C1 segment of cervical spinal cord (tissue), 14 donors: Measurements from ENCODE around the gene MELTF.
"Not testable (repeated sequence)": the region's sequence is repeated elsewhere in the genome, so short reads cannot be mapped to it uniquely, and the experiment has no call there.

Experiments used
- DNase-seq, 14 donors: peaks; one replicate each; lab custom pipeline; 2025; lab: John Stamatoyannopoulos, UW

MELTF gene

DNA sequence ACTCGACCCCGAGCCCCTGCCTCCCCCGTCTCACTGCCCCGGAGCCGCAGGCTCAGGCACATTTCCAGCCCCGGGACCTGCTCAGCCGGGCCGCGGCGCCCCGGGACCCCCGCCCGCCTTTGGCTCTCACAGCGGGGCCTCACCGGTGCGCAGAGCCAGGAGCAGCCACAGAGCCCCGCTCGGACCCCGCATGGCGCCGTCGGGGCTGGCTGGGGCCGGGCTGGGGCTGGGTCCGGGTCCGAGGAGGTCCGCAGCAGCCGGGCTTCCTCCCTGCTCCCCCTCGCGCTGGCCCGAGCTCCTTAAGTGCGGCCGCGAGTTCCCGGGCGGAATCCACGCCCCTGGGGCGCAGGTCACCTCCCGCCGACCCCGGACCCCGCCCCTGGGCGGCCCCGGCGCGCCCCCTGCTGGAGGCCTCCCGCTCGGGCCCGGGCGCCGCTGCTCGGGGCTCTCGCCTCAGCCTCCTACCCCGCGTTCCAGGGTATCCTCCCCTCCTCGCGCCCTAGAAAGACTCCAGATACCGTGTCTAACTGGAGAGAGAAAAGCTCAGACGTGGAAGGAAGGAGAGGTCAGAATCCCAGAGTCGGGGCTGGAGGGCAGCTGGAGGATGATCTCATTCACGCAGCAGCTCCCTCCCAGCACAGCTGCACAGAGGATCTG is at the start of gene MELTF:
Gene MELTF (minus strand): TSS at position 307 of the 657 bp plus-strand sequence. CDS start 115 bp downstream, at position 192.
- peak in 4 of 14 donors; percentile 19 to 54 (median 24) for DNase-seq

DNA sequence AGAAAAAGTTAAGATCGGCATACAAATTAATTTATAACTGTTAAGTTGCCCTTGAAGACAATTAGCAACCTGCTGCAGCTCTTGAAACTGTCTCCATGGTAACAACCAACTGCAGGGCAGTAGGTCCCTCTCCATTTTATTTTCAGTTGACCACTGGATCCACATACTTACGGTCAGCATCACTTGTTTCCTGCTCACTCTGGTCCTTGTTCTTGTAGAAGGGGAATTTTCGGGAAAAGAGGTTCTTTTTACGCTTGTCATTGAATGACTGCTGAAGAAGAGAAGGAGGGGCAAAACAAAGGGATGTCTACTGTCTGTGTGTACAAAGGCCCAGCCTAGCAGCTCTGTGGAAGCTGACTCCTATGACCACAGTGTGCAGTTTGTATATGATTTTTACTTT is 46.8 kb upstream of the MELTF start:
- DNase-seq, result no peak

GRCh38 chr3:197068077-197068476 is 38.5 kb upstream of the MELTF start:
- DNase-seq, result no peak

- DNase-seq, result no peak
Measured at GRCh38 chr3:197064771-197065170, 35.2 kb upstream of the MELTF start.

GRCh38 chr3:197062446-197062845 is 32.8 kb upstream of the MELTF start:
- no peak for DNase-seq

DNA sequence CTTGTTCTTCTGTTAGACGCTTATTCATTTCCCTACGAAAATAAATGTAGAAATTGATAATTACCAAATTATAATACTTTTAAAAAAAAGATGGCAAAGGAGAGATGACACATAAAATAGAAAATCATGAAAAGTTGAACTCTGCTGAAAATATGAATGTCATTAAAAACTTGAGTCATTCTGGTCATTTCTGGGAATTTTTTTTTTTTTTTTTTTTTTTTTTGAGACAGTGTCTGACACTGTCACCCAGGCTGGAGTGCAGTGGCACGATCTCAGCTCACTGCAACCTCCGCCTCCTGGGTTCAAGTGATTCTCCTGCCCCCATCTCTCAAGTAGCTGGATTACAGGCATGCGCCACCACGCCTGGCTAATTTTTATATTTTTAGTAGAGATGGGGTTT is 22.0 kb upstream of the MELTF start:
- not testable (repeated sequence) for DNase-seq

GRCh38 chr3:197050511-197050910 is 20.9 kb upstream of the MELTF start:
- no peak for DNase-seq

DNA sequence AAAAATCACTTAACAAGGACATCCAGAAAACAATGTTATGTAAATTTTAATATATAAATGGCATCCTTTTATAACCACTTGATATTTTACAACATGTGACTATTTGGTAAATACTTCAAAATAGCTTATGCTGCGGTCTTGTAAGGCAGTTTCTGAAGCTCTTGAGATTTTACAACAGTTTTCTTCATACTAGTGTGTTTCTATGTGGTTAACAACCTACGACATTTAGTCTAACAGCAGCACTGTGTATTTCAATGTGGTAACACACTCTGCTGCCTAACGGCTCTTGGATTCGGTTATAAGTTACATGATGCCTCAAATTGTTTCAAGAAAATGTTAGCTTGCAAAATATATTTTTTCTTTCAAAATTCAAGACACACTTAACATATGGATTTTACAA is 12.9 kb upstream of the MELTF start:
- no peak for DNase-seq

GRCh38 chr3:197041875-197042488 is 12.4 kb upstream of the MELTF start:
- no peak for DNase-seq

DNA sequence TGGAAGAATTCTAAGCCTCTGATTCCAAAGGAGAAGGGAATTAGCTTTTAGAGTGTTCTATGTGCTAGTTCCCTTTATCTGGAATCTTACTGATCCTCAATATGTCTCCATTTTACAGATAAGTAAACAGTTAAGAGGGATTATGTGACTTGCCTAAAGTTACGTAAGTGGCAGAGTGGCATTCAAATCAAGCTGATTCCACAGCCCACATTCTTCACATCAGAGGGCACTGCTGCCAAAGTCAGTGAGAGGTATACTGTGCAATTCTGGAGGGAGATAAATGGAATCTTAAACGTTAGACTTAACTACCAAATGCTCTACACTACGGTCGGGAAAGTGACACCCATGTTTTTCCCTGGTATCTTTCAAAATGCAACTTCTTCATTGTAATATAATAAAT is 11.0 kb upstream of the MELTF start:
- DNase-seq, result no peak

- no peak for DNase-seq
Measured at GRCh38 chr3:197038679-197039462, 9.3 kb upstream of the MELTF start.

DNA sequence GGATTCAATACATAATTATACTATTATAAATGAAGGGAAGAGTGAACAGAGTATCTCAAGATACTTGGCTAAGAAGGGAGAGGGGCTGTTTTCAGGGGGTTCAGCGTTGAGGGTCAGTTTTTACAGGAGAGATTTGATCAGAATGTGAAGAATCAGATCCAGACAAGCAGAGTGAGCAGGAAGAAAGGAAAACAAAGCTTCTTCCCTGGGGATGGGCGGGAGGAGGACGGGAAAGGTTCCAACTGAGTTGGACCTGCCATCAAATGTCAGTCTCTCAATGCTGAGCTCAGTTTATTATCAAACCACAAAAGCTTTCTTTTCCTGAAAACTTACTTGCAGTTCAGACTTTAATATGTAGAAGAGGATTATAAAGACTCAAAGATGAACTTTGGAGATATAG is 6.0 kb upstream of the MELTF start:
- DNase-seq, result no peak

DNA sequence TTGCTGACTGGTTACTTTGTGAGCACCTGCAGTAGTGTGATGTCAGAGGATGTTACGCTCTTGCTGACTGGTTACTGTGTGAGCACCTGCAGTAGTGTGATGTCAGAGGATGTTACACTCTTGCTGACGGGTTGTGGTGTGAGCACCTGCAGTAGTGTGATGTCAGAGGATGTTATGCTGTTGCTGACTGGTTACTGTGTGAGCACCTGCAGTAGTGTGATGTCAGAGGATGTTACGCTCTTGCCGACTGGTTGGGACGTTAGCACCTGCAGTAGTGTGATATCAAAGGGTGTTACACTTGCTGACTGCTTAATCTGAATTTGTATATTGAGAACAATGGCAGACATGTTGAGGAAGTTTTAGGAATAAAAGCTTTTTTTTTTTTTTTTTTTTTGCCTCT is 5.2 kb upstream of the MELTF start:
- not testable (repeated sequence) for DNase-seq

- DNase-seq, result not testable (repeated sequence)
Measured at GRCh38 chr3:197033764-197034163, 4.1 kb upstream of the MELTF start.

DNA sequence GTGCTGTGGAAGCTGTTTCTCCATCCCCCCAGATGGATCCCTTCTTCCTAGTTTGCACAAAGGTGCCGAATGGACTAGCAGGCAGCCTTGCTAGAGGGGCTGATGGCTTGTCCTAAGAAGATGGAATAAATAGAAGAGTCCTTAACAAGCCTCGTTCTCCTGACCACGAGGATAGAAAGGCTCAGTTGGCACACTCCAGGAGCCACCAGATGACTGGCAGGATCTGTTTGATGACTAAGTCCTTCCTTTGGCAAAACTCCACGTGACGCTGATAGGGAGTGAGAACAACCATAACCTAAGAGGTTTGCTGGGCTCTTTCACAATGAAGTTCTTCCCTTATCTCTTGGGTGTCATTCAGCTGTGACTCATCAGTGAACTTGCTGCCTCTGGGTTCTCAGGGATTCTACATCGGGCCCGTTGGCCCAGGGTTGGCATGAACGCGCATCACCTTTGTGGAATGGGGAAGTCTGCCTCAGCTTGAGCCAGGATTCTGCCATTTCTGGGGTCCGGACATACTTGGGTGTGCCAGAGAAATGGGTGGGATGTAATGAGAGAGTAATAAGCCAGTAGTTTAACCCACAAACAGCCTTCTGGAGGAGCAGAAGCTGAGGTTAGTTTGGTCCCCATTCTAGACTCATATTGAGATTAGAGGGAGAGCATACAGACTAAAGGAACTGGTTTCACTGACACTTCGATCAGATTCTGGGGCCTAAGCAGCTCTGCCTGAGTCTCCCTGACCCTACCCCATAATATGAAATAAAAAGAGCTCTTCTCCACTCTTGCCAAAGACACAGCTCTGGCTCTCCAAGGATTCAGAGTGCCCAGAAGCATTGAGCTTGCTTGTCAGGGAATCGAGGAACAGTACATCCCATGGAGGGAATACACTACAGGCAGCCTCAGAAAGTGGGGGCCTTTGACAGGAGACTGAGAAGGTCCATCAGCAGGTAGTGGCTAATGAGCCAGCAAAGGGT is 2.0 kb upstream of the MELTF start:
- no peak for DNase-seq

DNA sequence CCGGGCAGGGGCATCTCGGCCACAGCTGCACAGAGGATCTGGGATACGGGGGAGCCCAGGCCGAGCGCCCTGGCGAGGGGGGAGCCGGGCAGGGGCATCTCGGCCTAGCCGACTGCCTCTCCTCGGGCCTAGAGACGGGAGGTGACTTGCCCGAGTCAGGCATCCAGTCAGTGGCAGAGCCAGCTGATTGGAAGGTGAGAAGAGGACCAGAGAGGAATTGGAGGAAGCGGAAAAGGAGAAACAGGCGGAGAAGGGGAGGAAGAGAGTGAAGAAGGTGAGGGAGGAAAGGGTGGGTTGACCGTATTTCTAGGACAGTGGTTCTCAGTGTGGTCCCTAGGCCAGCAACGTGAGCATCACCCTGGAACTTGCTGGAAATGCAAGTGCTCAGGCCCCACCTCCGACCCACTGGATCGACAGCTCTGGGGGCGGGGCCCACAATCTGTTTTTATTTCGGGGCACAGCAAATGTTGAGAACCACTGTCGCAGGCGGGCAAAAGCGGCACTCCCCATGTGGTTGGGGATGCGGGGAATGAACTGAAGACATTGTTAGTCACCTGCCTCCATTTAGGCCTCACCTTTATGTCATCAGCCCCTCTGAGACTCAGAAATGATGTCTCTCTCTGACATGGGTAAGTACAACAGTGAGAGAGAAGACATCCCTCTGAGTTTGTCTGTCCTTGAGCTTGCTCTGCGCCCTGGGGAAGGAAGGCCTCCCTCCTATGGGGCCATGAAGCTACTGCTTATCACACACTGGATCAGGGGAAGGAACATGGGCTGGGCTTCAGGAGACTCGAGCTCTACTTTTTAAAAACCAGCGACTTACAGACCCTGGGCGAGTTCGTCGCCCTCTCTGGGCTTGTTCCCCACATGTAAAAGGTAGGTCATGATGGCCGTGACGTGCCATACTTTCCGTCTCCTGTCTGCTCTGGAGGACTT is 1.0 kb upstream of the MELTF start:
- DNase-seq, result no peak

DNA sequence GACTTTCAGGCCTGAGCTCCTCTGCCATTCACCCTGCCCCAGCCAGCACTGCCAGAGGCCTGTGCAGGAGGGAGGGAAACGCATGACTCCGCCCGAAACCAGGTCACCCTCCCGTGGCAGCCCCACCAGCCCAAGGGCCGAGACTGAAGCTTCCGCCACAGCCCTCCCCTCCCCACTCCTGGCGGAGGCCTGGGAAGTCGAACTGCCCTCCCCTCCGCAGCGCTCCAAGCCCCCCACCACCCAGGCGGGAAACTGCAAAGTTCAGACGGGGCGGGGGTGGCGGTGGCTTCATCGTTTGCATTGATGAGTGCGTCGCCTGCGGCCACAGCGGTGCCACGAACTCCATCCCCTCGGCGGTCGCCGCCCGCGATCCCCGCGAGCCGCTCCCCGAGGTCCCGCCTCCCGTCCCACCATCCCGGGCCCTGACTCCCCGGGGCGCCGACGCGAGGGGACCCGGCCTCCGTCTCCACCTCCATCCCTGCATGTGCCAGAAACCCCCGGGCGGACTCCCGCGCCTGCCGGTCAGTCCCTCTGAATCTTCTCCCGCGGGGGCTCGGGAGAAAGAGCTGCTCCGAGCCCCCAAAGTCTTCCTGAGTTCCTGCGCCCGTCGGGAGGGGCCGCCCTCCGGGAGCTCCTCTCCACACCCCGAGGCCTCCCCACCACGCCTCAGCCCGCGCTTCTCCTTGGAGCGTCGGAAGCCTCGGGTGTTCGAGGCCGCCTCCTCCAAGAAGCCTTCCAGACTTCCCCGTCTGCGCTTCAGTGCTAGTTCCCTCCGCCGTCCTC is 698 bp downstream of the MELTF start:
- no peak for DNase-seq

DNA sequence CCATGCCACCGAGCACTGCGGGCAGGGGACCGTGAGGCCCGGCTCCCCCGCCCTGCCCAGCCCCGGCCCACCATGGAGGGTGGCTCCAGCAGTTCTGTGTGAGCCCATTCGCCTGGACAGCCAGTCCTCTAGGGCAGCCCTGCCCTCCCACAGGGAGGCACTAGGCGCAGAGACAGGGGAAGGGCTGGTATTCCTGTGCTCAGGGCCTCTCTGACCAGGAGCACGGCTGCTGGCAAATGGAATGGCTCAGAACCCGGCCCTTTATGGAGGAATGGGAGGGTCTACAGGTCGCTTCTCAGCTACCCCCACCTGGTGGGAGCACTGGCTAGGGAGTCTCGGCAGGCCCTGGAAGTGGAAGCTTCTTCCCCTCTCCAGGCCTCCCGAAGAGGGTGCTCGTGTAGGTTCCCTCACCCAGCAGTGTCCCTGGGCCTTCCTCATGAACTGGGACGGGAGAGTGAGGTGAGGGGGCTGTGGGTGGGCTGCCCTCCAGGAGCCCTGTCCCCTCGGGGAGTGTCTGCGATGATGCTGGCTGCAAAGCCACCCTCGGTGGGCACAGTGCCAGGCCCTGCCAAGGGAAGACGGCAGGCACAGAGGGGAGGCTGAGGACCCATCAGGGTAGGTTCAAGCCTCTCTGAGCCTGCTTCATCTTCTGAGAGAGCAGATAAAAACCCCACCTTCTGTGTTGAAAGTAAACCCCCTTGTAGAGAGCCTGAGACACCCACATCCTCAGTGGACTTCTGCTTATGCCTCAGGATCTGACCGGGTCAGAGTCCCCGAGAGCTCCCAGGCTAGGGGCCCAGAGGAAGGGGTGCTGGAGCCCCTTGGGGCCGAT is 1.5 kb downstream of the MELTF start:
- DNase-seq, result no peak
